A549 (cell line): ENCODE results near the gene FAM107B.

Experiments
- CEBPB ChIP-seq, 2 experiments: fragments of >200 bp in 1 of 2; sonication (Bioruptor Twin) in 1 of 2; formaldehyde crosslinking in 1 of 2; IDR thresholded peaks; 2 replicates each; pipeline ENCODE4 v1.6.1; 2012 to 2016
- MAZ ChIP-seq: fragments of 150-350 bp; IDR thresholded peaks from 2 replicates; pipeline ENCODE4 v1.6.1; 2014; ENCODE audit warnings: antibody characterized with exemption, low read depth, low read length, borderline replicate concordance
- POLR2A ChIP-seq: IDR thresholded peaks from 2 replicates; pipeline ENCODE4 v1.6.1; 2012; ENCODE audit warnings: mild to moderate bottlenecking, low read length
- ZC3H11A ChIP-seq: fragments of 450-650 bp; IDR thresholded peaks from 2 replicates; pipeline ENCODE4 v1.6.1; 2014; ENCODE audit warnings: antibody characterized with exemption, mild to moderate bottlenecking
- ZFP36 ChIP-seq: fragments of 450-650 bp; IDR thresholded peaks from 2 replicates; pipeline ENCODE4 v1.6.1; 2014; ENCODE audit warnings: borderline replicate concordance; ENCODE audit not compliant: partially characterized antibody
- TF ChIP-seq, protein P1 (sequence below): fragments of >200 bp; sonication (Bioruptor Twin); formaldehyde crosslinking; IDR thresholded peaks from 3 replicates; pipeline ENCODE4 v1.5.1; 2016
- TF ChIP-seq, protein P2 (sequence below): fragments of >200 bp; sonication (Bioruptor Twin); formaldehyde crosslinking; IDR thresholded peaks from 3 replicates; pipeline ENCODE4 v1.6.1; 2016

DNA sequence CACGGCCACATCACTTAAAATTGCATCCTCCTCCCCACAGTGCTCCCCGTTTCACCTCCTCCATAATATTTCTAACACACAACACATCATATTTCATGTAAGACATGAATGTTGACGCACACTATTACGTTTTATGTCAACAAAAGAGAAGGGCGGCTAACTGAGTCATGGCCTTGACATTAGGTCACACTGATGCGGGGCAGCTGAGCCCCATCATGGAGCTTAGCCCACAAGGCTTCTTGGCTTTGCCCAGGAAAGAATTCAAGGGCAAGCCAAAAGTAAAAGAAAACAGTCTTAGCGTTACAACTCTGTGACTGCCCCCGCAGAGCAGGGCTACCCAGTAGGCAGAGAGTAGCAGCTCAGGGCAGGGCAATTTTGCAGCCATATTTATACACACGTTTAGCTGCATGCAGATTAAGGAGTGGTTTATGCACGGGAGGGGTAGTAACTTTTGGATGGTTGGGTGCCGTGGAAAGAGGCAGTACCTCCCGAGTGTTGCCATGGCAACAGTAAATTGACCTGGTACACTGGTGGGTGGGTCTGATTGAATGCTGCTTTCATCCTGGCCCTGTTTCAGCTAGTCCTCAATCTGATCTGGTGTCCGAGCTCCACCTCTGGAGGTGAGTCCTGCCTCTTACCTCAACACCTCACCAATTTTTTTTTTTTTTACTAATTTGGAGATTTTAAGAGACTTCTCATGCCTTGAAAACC lies 287.8 kb downstream of the FAM107B start:
- TF ChIP-seq POLR2A: no peak
- no peak for TF ChIP-seq ZC3H11A
- no peak for TF ChIP-seq ZFP36
- TF ChIP-seq CEBPB (IDR thresholded peaks at IDR 0.05): no peak
- TF ChIP-seq, protein P1, sequence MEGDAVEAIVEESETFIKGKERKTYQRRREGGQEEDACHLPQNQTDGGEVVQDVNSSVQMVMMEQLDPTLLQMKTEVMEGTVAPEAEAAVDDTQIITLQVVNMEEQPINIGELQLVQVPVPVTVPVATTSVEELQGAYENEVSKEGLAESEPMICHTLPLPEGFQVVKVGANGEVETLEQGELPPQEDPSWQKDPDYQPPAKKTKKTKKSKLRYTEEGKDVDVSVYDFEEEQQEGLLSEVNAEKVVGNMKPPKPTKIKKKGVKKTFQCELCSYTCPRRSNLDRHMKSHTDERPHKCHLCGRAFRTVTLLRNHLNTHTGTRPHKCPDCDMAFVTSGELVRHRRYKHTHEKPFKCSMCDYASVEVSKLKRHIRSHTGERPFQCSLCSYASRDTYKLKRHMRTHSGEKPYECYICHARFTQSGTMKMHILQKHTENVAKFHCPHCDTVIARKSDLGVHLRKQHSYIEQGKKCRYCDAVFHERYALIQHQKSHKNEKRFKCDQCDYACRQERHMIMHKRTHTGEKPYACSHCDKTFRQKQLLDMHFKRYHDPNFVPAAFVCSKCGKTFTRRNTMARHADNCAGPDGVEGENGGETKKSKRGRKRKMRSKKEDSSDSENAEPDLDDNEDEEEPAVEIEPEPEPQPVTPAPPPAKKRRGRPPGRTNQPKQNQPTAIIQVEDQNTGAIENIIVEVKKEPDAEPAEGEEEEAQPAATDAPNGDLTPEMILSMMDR: no peak
- TF ChIP-seq, protein P2, sequence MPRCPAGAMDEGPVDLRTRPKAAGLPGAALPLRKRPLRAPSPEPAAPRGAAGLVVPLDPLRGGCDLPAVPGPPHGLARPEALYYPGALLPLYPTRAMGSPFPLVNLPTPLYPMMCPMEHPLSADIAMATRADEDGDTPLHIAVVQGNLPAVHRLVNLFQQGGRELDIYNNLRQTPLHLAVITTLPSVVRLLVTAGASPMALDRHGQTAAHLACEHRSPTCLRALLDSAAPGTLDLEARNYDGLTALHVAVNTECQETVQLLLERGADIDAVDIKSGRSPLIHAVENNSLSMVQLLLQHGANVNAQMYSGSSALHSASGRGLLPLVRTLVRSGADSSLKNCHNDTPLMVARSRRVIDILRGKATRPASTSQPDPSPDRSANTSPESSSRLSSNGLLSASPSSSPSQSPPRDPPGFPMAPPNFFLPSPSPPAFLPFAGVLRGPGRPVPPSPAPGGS: no peak
- no peak for TF ChIP-seq MAZ
